Hypothalamus (tissue), 51 donors: ENCODE data around the gene TMEM245.
"Not testable (repeated sequence)": the region's sequence is repeated elsewhere in the genome, so short reads cannot be mapped to it uniquely, and the experiment has no call there.

ENCODE experiments used
- DNase-seq, 51 donors: peaks; one replicate each; lab custom pipeline; 2025; lab: John Stamatoyannopoulos, UW

Gene TMEM245

DNA sequence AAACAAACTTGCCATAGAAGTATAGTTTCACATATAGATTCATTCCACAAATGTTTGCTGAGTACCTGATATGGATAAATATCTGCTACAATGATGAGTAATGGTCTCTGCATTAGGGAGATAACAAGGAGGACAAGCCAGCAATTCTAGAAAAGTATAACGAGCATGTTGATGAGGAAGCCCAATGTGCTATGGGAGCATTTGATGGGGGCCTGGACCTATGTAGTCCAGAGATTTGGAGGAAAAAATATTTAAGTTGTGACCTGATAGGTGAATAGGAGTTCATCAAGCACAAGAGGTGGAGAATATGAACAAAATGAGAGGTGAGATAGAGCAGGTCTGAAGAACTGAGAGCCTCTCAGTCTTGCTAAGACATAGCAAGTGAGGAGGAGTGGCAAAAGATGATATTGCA, 14.4 kb upstream of the TMEM245 start:
- no peak for DNase-seq

DNA sequence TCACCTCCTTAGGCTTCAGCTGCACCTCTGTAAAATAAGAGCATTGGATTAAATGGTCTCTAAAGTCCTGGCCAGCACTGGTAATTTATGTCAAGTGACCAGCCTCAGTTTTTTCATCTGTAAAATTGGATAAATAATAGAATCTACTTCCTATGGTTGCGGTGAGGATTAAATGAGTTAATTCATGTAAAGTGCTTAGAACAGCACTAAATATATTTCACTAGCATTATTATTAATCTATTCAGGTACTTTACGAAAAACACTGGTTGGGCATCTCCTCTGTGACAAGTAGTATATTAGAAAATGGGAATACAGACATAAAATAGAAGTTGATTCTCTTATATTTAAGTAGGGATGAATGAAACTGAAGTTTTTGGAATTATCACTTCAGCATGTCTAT, 13.8 kb upstream of the TMEM245 start:
- DNase-seq: no peak

DNA sequence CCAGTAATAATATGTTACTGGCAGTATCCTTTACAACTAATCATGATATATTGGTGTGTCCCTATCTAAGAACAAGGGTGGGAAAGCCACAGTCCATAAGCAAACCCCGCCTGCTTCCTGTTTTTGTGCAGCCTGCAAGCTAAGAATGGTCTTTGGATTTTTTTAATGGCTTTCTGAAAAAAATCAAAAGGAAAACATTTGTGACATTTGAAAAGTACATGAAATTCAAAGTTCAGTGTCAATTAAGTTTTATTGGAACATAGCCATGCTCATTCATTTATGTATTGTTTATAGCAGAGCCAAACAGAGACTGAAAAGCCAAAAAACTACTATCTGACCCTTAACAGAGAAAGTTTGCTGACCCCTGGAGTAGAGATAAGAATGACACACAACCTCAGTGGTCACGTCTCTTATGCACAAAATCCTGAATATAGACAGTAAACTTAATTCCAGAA, 12.8 kb upstream of the TMEM245 start:
- DNase-seq: no peak

DNA sequence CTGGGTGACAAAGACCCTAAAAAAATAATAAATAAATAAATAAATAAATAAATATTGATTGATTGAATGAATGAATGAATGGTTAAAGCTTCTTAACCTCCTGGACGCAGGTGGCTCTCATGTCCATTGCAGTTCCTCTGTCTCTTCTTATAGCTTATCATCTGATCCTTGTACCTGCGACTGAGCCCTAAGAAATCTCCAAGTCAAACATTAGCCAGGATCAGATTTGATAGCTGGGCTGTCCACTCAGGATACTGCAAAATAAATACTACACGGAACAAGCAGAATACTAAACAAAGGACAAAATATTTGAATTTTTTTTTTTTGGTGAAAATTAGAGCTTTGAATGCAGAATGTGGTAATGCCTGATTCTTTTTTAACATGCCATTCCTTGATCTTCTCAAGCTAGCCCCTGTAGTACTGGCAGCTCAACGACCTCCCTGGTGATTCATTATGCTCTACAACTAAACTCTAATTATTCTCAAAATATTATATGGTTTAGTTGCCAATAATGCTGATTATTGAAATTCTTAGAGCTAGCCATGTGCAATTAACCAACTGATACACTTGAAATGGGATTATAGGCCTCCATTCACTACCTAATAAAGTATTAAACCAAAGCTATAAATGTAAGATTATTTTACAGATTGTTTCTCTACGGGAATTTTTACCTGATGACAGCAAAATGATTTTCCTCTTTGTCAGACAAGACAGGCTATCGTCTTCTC, 9.9 kb upstream of the TMEM245 start:
- no peak for DNase-seq

DNA sequence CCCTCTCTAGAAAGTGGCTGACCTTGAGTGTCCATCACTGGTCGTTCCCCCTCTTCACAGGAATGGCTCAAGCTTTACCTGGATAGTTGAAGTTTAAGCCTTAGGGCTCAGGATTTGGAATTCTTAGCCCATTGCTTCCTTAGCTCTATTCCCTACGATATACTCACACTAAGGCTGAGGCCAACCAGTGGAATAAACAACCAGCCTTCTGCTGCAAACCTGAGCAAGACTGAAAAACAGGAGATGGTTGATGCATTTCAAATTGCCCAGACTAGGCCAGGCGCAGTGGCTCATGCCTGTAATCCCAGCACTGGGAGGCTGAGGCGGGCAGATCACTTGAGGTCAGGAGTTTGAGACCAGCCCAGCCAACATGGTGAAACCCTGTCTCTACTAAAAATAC, 6.9 kb upstream of the TMEM245 start:
- not testable (repeated sequence) for DNase-seq

DNA sequence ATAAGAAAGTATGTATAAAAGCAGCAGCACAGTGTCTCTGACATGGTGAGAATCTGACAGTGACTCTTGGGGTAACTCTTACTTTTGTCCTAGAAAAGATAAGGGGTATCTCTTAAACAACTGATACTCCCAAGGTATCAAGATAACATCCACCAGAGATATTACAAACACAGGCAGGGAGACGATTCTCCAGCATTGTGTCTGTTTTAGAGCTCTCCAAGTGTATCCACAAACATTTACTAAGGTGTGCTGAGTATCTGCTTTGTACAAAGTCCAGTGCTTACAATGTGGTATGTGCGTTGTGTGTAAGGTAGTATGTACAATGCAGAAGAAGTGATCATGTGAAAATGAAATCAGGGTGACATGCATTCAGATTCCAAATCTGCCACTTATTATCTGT, 4.4 kb upstream of the TMEM245 start:
- DNase-seq: no peak

DNA sequence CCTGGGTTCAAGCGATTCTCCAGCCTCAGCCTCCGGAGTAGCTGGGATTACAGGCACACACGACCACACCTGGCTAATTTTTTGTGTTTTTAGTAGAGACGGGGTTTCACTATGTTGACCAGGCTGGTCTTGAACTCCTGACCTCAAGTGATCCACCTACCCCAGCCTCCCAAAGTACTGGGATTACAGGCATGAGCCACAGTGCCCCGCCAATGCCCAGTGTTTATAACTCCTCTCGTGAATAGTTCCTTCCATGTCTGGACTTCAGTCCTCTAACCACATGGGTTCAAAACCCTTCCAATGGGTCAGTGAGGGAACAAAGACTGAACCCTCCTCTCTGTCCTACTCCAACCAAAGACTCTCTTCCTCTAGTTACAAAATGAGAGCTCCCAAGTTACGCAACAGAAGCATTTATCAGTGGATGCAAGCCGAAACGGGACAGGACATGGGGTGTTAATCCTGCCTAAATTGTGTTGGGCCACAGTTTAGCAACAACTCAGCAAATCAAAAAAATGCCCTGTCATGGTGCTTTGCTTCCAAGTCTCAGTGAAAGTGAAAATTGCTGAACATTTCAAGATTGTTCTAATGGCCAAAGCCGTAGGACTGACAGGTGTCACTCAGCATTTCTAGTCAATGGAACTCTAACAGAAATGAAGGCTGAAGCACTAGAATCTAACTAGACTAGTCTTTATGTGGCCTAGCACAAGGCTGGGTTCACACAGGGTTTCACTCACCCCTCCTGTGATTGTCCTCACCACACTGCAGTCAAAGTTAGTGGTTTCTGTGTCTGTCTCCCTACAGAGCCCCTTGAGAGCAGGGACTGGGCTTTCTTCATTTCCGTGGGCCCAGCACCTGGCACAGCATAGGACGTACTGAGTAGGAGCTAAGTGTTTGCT, 3.2 kb upstream of the TMEM245 start:
- DNase-seq: no peak

DNA sequence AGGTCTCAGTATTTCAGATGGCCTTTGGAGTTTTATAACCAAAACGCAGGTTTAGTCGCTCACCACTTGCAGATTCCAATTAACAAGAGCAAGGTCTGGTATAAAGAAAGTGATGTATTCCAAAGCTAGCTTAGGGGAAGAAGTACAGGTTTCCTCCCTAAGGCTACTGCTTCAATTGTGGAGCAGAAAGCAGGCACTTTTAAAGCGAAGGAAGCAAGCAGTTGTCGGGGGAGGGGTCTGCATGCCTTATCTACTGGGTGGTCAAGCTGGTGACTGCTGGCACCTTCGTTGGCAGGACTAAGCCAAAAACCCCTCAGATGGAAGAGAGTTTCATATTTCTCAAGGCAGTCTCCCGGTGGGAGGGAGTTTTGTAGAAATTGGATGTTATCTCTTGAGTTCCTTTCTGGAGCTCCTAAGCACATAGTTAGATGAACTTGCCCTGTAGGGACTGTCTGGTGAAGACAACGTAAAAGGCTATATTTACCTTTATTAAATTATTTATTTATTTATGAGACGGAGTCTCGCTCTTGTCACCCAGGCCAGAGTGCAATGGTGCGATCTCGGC, 1.6 kb upstream of the TMEM245 start:
- no peak for DNase-seq

DNA sequence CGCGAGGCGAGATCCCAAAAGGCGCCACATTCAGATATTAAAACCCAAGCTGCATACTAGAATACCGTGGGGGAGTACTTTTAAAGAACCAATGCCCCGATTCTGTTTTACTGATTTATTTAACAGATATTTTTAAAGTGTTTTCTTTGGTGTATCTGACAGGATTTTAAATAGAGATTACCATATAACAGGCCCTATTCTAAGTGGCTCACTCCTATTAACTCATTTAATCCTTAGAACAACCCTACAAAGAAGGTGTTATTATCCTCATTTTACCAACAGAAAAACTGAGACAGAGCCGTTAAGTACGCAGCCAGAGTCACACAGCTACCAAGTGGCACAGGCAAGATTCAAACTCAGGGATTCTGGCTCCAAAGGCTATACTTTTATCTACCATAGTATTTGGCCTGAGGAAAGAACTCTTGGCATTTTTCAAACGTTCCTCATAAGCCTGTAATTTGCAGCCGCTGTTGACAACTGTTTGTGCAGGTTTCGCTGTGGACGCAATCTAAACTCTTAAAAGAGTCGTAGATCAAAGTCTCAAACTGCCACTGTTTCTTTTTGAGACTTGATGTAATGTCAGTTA, 550 bp upstream of the TMEM245 start:
- no peak for DNase-seq

DNA sequence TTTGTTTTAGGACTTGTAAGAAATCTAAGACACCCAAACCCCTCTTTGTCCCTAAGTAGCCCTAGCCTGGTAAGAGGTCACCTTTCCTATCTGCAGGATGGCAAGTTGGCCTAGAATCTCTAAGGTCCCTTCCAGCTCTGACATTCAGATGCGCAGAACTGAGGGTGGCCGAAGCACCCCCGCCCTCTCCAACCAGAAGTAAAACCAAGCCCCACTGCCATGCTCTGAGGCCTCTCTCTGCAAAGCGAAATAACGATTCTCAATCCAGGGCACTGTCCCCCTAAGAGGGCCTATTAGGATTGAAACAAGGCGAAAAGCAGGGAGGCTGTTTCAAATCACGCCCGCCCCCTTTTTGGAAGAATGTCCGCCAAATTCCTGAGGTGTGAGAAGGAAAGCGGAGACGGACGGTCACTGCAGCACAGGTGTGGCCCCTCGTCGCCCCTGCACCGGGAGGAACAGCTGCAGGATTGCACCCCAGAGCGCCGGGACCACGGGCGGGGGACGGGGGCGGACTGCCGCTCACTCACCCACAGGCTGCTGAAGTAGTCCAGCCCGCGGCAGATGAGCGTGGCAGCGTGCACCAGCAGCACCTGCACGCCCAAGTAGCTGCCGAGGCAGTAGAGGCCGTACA, 824 bp downstream of the TMEM245 start:
- DNase-seq: peak in 11 of 51 donors; percentile 14 to 48 (median 31)

DNA sequence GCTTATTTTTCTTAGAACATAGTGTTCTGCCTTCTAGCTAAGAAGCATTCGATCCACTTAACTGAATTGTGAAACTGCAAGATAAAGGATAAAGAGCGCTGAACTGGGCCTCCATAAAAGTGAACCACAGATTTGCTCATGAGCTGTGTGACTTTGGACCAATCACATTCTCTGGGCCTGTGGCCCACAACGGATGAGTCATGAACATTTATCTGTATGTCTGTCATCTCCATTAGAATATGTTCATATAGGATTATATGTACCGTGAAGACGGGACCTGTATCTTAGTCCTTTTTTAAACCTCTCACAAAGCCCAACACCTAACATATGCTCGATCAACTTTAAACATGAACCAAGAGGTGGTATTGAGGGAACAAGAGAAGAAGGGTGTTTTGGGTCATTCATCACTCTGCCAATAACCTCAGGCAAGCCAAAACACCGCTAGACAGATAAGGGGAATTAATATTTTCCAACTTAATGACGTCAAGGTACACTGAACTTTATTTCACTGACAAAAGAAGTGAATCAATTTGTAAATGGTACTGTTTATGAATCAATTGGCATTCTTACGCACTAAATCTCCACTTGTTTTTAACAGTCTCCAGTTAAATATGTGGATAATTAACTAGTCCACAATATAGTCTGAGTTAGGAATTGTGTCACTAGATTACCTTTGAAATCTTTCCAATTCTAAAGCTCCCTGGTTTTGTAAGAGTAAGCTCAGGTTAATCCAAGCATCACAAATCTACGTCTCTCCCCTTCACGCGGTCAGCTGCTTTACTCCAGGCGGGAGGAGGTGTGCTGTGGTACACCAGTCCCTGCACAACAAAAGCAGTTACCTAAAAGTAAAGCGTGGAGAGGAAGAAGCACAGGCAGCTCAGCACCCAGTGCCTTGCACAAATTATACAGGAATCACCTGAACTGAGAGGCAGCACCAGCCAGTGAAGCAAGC, 1.6 kb downstream of the TMEM245 start:
- DNase-seq: peak in 4 of 51 donors; percentile 9 to 45 (median 31)

DNA sequence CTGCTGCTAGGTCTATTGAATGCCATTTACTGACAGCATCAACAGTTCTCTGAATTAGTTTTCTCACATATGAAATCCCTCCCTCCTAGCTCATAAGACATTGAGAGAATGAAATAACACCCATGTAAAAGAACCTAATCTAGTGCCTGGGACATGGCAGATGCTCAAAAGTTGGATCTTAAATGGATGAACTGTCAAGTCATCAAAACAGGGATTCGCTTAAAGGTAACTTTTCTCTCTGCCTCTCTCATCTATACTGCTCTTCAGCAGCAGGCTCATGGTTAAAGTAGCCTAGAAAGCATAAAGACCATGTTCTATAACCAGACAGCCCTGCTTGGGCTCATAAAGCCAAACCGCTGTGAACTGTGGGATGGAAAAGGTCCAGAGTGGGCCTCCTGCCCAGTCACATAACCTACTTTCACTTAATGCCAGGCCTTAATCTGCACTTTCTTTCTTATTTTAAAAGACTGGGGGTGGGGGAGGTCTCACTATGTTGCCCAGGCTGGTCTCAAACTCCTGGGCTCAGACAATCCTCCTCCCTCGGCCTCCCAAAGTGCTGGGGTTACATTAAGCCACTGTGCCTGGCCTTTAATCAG, 3.7 kb downstream of the TMEM245 start:
- peak in 18 of 51 donors; percentile 7 to 55 (median 24) for DNase-seq

DNA sequence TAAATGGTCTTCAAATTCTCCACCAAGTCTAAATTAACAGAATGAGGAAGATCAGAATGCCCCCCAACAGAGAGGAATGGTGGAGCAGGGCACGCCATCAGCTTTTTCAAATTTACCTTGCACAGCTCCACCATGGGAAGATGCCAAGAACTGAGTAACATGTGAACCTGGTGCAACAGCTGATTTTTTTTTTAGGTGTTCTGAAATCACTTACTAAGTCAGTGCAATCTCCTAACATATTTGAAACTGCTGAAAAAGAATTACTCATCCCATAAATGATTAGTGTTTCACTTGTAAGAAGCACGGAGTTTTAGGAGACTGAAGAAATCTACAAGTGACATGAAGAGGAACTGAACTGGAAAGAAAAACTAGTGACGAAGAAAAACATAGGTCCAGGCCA, 5.1 kb downstream of the TMEM245 start:
- DNase-seq: no peak

DNA sequence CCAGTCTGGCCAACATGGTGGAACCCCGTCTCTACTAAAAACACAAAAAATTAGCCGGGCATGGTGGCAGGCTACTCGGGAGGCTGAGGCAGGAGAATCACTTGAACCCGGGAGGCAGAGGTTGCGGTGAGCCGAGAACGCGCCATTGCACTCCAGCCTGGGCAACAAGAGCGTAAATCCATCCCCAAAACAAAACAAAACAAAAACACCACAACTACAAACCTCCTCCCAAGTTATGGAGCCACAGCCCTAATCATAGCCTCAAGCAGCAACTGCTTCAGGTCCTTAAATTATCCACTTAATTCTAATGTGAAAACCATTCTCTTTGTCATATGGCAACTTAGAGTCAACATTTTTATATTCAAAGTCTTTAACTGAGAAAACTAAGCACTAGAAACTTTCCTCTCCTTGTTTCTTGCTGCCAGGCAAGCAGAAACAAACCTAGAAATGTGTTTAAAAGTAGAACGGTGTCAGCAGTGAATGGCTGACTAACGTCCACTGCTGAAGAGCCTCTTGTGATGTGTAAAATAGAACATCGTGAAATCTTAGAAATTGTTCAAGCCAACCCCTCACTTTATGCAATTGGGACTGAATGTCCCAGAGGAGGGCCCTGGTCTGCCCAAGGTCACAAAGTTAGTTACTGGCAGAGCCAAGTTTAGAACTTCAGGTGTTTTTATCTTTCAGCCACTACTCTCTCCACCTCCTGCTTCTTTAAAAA, 5.7 kb downstream of the TMEM245 start:
- DNase-seq: peak in 2 of 51 donors; percentile 2 to 12

DNA sequence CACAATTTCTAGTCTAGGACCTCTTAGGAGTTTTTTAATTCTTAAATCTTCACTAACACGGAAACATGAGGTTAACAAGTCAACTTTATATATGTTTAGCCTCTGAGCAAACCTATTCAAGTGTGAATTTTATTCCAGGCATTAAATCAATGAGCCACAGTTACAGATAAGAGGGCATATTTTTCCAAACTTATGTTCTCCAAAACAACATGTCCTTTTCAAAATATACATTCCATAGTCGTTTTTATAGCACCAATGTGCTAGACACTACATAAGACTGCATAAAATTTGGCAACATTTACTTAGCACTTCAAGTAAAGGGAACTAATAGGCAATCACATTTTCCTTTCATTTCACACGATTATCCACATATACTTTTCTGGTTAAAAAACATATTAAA, 6.5 kb downstream of the TMEM245 start:
- DNase-seq: no peak

DNA sequence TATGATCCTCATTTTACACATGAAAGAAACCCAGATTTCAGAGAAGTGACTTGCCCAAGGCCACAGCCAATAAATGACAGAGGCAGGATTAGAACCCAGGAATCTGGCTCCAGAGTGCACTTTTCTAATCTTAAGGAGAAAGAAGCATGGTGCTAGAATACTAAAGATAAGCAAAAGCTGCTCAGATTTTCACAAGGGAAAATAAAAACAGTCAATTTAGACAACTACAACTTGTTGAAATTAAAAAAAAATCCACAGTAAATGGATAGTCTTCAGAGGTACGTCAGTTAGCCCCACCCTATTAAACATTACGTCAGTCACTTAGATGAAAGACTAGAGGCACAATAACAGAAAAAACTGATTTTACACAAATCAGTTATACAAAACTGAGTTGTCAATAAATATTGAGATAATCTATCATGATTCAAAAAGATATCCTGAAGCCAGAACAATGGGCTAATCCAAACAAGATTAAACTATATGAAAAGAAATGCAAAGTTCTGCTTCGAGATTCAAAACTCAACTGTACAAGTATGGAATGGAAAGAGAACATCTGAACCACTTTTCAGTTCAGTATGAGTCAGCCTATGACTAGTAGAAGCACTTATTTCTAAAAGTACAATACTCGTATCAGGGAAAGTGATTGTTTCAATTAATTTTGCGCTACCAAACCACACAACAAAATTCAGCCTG, 9.3 kb downstream of the TMEM245 start:
- peak in 1 of 51 donors; percentile 19 for DNase-seq

DNA sequence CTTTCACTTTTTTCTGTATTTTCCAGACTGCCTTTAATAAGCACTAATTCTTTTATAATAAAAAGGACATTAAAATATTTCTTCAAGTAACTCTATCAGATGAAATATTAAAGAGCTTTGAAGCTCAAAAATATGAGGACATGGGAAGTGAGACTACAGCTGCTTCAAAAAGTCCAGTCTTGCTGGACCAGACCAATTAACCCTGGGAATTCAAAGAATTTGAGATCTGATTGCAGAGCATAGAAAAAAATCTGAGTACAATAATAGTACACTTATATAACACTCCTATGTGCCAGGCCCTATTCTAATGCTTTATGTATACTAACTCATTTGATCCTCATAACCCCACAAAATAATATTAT, 9.8 kb downstream of the TMEM245 start:
- no peak for DNase-seq

DNA sequence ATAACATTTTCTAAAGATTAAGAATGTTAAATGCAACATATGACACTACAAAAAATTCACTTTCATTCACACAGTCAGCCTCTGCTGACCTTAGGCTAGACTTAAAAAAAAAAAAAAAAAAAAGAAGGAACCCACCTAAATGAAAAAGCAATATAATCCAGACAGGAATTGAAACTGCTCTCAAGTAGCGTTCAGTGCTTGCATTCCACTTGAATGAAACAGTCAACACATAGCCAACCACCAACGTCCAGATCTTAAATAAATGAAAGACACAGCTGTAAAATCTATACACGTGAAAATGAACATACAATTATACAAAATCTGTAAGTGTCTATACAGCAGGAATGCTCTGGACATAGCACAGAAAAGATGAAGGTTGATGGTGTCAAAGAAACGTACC, 11.4 kb downstream of the TMEM245 start:
- DNase-seq: no peak
